Retina (tissue), 1 donor: ENCODE data around the gene AFM.

Source experiments
- DNase-seq: peaks from one replicate; pipeline ENCODE4 v3.0.0-alpha.2; 2016

The AFM gene, protein sequence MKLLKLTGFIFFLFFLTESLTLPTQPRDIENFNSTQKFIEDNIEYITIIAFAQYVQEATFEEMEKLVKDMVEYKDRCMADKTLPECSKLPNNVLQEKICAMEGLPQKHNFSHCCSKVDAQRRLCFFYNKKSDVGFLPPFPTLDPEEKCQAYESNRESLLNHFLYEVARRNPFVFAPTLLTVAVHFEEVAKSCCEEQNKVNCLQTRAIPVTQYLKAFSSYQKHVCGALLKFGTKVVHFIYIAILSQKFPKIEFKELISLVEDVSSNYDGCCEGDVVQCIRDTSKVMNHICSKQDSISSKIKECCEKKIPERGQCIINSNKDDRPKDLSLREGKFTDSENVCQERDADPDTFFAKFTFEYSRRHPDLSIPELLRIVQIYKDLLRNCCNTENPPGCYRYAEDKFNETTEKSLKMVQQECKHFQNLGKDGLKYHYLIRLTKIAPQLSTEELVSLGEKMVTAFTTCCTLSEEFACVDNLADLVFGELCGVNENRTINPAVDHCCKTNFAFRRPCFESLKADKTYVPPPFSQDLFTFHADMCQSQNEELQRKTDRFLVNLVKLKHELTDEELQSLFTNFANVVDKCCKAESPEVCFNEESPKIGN

DNA sequence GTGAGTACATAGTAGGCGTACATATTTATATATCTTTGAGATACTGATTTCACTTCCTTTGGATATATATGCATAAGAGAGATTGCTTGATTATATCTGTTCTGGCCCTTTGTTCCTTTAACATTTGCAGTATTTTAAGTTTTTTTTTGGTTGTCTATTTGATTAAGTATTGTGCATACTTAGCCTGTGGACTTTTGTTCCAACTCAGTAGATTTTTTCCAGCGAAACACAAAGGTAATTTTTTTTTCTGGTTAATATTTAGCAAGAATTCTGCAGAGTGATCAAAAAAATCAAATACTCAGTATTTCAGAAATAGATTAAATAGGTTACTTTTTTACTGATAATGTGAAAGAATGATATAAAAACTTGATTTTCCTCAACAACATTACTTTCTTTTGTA, at the start of gene AFM:
TSS of gene AFM (plus strand) at position 388 of the 400 bp plus-strand sequence. CDS start 31 bp downstream, outside the sequence.
- no peak for DNase-seq

DNA sequence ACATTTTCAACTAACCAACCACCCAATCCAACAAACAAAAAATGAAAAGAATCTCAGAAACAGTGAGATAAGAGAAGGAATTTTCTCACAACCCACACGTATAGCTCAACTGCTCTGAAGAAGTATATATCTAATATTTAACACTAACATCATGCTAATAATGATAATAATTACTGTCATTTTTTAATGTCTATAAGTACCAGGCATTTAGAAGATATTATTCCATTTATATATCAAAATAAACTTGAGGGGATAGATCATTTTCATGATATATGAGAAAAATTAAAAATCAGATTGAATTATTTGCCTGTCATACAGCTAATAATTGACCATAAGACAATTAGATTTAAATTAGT, 49.8 kb upstream of the AFM start:
- DNase-seq, result no peak

DNA sequence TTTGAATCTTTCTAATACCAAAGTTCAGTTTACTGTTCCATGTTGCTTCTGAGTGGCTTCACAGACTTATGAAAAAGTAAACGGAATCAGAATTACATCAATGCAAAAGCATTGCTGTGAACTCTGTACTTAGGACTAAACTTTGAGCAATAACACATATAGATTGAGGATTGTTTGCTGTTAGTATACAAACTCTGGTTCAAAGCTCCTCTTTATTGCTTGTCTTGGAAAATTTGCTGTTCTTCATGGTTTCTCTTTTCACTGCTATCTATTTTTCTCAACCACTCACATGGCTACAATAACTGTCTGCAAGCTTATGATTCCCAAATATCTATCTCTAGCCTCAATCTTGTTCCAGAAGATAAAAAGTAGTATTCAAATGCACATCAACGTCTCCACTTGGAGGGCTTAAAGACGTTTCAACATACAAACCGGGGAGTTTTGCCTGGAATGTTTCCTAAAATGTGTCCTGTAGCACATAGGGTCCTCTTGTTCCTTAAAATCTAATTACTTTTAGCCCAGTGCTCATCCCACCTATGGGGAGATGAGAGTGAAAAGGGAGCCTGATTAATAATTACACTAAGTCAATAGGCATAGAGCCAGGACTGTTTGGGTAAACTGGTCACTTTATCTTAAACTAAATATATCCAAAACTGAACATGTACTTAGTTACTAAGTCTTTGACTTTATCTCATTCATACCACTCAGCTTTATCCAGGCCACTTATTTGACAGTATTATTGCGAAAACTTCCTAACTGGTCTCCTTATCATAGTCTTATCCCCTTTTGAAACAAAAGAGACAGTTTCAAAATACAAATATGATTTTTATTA, 49.2 kb upstream of the AFM start:
- DNase-seq, result no peak

DNA sequence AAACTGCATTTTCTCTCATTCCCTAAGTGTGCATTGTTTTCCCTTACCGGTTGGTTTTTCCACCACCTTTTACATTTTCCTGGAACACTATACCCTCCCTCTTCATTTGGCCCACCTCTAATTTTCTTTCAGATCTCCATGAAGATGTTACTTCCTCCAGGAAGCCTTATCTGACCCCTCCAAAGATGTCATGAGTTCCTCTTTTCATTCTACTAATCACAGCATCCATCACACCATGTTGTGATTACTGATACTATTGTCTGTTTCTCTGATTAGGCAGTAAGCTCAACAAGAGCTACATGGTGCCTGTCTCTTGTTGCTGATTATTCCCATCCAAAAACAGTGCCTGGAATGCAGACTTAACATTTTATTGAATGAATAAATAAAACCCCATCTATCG, 48.4 kb upstream of the AFM start:
- DNase-seq, result no peak

DNA sequence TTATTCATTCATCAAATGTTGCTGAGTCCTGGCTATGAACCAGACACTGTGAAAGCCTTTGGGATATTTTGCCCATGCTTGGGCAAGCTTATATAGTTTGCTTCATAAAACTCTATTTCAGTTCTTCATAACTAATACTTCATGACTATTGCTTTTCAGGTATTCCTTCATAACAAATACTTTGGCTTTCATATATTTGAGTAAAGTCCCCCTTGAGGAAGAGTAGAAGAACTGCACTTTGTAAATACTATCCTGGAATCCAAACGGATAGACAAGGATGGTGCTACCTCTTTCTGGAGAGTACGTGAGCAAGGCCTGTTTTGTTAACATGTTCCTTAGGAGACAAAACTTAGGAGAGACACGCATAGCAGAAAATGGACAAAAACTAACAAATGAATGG, 47.2 kb upstream of the AFM start:
- no peak for DNase-seq

- no peak for DNase-seq
Observed at GRCh38 chr4:73435984-73436383, 45.6 kb upstream of the AFM start, which contains the start of gene AFP. Gene AFP (plus strand): TSS chr4:73436221. CDS start chr4:73436263, 42 bp downstream.

DNA sequence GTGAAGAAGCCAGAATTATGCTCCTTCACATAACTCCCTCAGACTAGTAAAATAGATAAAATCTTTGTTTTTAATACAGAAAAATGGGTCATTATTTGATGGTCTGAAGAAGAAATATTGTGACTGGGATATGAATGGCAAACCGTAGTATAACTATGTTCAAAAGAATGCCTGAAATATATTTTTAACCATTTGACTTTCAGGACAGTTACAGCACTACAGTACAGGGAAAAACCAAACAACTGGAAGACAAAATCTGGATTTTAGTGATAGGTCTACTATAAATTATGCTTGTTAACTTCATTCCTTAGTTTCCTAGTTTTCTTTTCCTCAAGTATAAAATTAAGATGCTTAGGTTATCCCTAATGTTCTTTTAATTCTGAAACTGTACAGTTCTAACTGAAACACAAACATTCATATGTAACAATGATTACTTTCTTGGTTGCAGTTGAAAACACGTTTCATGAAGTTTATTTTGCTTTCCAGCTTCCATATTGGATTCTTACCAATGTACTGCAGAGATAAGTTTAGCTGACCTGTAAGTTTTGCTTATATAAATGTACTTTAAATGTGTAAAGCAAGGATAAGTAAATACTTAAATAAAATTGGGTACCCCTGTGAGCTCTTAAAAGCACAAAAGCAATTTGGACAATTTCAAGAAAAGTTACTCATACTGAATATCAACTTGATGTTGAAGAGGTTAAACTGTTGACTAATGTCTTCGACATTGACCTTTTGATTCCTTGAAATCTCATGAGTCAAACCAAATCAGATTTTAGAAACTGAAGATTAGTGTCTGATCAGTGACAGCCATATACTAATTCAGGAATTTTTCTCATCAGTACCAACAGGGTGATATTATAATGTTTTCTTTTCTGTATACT, 44.6 kb upstream of the AFM start:
- DNase-seq, result no peak

DNA sequence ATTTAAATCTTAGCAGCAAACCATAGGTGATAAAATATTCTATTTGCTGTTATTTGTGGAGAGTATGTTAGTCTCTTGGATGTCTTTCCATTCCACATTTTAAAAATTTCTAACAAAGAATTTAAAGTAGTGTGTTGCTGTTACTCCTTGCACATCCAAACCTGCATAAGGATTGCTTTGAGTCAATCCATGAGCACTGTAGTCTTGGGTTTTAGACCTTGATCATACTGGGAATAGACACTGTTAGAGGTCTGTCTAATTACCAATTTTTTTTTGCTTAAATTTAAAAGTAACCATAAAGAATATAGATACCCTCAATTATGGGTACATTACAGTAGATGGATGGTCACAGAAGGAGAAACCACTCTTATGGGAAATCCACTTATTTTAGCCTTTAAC, 44.0 kb upstream of the AFM start:
- DNase-seq, result no peak

DNA sequence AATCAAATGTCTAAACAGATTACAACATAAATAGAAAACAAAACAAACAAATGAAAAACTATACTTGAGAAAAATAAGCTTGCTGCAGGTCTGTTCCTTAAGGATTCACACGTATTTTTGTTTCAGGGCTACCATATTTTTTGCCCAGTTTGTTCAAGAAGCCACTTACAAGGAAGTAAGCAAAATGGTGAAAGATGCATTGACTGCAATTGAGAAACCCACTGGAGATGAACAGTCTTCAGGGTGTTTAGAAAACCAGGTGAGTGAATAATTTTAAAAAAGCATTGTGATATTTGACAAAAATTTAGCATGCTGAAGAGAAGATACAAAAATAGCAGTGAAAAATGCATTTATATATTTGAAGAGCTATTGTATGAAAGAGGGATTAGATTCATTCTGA, 43.5 kb upstream of the AFM start:
- DNase-seq, result no peak

DNA sequence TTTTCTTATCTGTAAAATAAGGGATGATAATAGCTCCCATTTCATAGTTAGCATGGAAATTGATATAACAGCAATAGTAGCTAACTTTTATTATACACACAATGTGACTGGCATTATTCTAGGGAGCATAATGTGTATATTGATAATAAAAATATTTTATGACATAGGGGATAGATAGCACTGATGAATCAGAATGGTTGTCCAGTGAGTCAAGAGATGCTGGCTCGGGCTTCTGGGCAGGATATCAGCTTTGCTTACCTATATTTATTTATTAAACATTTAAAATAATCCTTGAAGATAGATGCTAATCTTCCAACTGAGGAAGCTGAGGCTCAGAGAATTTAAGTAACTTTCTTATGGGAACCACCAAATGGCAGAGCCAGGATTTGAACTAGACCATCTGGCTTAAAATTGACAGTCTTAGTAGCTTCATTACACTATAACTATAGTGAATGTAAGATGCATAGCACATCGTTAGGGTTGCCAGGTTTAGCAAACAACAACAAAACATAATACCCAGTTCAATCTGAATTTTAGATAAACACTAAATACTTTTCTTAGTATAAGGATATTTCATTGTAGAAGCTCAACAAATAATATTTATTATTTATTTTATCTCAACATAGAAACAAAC, 42.8 kb upstream of the AFM start:
- no peak for DNase-seq

GRCh38 chr4:73439445-73439844, 42.1 kb upstream of the AFM start:
- DNase-seq, result no peak

- DNase-seq, result no peak
Observed at GRCh38 chr4:73439991-73440390, 41.6 kb upstream of the AFM start.

DNA sequence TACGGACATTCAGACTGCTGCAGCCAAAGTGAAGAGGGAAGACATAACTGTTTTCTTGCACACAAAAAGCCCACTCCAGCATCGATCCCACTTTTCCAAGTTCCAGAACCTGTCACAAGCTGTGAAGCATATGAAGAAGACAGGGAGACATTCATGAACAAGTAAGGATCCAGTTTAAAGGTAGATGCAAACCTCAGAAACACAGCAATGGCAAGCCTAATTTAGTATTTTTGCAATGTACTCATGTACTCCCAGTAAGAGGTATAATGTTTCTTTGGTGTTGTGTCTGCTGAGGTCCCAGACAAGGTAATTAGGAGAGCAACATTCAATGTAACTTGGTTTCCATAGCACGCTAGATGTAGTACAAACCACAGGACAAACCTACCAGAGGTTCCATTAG, 40.9 kb upstream of the AFM start:
- no peak for DNase-seq

GRCh38 chr4:73442275-73442674, 39.3 kb upstream of the AFM start:
- no peak for DNase-seq

GRCh38 chr4:73443224-73443623, 38.3 kb upstream of the AFM start:
- DNase-seq, result no peak

DNA sequence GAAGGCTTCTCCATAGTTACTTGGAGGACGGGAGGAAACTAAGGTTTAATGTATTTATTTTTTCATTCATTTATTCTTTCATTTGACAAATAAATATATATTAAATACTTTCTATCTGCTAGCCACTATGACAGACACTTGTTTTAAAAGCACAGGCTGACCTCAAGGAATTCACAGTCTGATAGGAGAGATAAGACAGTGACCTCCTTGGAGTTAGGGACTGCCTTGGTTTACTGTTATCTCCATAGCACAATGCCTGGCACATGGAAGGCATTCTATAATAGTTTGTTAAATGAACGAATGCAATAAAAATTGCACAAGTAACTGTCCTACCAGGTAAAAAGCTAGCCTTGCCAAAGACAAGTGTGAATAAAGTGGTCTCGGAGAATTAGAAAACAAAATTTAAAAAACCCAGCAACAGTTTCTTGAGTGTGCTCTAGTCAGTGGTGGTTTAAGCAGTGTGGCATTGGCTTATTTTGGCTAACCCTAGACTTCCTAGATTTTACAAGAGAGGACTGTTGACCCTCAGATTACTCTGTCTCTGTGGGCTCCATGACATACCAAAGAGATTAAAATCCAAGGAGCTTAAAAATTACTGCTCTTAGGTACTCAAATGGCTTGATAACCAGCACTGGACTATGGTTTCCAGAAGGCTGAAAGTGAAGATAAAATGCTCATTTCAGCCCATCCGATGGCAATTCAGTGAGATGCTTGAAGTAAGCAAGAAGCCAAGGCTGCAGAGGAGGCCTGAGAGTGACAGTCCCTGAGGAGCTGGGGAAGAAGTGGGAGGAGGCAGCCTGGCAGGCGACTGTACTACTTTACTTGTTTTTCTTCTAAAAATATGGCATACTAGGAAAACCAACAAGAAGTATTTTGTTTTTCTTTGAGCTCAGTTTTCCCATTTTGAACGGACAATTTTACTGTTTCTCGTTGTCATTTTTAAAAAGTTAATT, 35.9 kb upstream of the AFM start:
- DNase-seq, result peak; percentile 10

- DNase-seq, result no peak
Observed at GRCh38 chr4:73446336-73446938, 35.1 kb upstream of the AFM start.

GRCh38 chr4:73447671-73448070, 33.9 kb upstream of the AFM start:
- no peak for DNase-seq

DNA sequence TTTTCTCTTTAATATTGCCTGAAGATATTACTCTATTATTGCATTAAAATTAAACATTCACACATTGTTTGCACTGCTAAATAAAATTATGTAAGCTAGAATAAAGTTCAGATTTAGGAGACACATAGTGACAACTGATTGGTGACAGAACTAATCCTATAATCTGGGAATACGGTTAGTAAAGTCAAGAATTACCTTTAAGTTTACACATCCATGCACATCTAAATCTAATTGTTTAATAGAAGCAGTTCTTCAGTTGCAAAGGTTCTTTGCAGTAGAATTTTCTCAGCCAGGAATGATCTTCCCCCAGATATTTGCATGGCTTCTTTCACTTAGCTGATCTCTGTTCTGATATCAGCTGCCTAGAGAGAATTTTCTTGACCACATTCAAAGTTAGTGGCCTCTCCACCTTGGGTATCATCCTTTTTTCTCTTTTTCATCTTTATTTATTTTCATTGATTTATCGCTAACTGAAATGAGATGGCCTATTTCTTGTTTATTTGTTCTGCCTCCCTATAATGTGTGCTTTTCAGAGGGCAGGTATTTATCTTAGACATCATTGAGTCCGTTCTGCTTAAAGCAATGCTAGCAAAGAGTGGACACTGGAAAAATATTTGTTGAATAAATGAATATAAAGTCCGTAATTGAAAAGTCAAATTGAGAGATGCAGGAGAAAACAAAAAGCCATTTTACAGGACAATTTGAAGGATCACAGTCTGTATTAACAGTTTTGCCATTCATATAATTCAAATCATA, 32.9 kb upstream of the AFM start:
- DNase-seq, result no peak
